AG04450 (cell line): ENCODE data around the gene C1QTNF1. TPM values are rescaled to one million over a fixed set of nuclear protein-coding genes. Genes with fewer than 3 reads are reported as not detected.
A peak's percentile ranks its signal among the peaks of the same experiment; 100 is the strongest.

Experiments used
- CTCF ChIA-PET: fragments of 300-600, 350-600 bp; formaldehyde crosslinking; extraction: SDS; loops from one replicate; lab custom pipeline; 2022; ENCODE audit warnings: antibody characterized with exemption, inconsistent platforms; lab: Charles Lee
- POLR2A ChIA-PET: fragments of 350-600 bp; formaldehyde crosslinking; extraction: SDS; loops from one replicate; lab custom pipeline; 2021; ENCODE audit warnings: antibody characterized with exemption, inconsistent platforms; lab: Yijun Ruan, JAX
- DNase-seq: peaks from one replicate; pipeline ENCODE4 v3.0.0-alpha.2; 2011; ENCODE audit warnings: low read depth, low spot score
- H3K27ac ChIP-seq: one replicate; pipeline ENCODE4 v1.5.1; 2012; ENCODE audit warnings: low read depth, low read length, control low read depth
- H3K27me3 ChIP-seq: one replicate; pipeline ENCODE4 v1.6.0; 2012; ENCODE audit warnings: low read length; ENCODE audit not compliant: control insufficient read depth, insufficient read depth
- H3K4me3 ChIP-seq: 2 replicates; pipeline ENCODE4 v1.5.1; 2011; ENCODE audit warnings: mild to moderate bottlenecking, low read depth, low read length, control low read depth
- H3K9me3 ChIP-seq: 2 replicates; pipeline ENCODE4 v1.5.1; 2012; ENCODE audit warnings: low read length; ENCODE audit not compliant: control insufficient read depth, insufficient read depth
- polyA plus RNA-seq: library from polyadenylated mRNA; depleted of rRNA; stranded (reverse); fragments of >200 nt; gene quantifications from 2 replicates; pipeline ENCODE4 v1.2.3, GENCODE V29; 2011
- TF ChIP-seq, protein P1 (sequence below): IDR thresholded peaks from 2 replicates; pipeline ENCODE4 v1.5.1; 2011; ENCODE audit warnings: low read depth, low read length, control low read depth, inconsistent platforms

The C1QTNF1 gene
- polyA plus RNA-seq, 1 experiment: 15.4 TPM

DNA sequence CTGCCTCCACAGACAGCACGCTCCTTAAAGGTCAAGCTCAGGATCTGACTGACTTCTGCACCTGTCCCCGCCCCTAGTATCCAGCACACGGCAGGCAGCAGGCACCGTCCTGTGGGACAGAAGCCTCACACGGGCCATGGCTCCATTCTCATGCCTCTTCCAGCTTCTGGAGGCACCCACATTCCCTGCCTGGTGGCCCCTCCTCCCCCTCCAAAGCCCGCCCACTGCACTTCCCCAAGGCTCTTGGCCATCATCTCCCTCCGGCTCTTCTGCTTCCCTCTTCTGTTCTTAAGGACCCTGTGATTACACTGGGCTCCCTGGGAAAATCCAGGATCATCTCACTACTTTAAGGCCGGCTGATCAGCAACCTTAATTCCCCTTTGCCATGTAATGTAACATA, 17.9 kb upstream of the C1QTNF1 start:
- H3K4me3 ChIP-seq: no peak overlapping the region
- TF ChIP-seq, protein P1, sequence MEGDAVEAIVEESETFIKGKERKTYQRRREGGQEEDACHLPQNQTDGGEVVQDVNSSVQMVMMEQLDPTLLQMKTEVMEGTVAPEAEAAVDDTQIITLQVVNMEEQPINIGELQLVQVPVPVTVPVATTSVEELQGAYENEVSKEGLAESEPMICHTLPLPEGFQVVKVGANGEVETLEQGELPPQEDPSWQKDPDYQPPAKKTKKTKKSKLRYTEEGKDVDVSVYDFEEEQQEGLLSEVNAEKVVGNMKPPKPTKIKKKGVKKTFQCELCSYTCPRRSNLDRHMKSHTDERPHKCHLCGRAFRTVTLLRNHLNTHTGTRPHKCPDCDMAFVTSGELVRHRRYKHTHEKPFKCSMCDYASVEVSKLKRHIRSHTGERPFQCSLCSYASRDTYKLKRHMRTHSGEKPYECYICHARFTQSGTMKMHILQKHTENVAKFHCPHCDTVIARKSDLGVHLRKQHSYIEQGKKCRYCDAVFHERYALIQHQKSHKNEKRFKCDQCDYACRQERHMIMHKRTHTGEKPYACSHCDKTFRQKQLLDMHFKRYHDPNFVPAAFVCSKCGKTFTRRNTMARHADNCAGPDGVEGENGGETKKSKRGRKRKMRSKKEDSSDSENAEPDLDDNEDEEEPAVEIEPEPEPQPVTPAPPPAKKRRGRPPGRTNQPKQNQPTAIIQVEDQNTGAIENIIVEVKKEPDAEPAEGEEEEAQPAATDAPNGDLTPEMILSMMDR: no peak
- no peak overlapping the region for H3K27ac ChIP-seq
- H3K9me3 ChIP-seq: no peaks in the 10 kb centered on the region
- ChIA-PET CTCF (no interaction called here), POLR2A (no interaction called here)
- no peak for DNase-seq
- no peaks in the 10 kb centered on the region for H3K27me3 ChIP-seq

DNA sequence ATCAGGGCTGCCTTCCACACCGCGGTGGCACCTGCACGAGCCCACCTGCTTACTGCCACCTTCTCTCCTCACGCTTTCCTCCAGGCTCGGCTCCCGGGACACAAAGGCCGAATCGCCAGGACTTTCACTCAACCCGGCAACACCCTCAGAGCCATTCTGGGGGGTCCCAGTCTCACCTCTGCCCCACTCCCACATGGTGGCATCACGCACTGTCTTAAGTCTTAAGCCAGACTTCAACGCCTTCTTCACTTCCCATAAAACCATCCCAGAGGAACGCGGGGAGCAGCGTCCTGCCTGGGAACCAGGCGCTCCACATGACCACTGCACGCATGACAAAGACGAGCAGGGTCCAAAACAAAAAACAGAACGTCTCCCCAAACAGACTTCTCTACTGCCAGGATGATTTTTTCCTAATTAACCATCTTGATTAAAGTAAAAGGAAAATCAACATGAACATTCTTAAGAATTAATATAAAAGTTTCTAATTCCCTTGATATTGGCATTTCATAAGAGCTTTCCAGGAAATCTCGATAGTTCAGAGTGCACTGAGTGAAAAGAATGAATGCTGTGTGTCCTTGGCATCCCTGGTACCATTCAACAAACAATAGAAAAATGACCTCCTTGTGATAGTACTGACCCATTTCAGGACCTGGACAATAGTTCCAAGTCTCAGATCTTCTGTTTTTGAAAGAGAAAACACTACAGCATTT, 17.0 kb upstream of the C1QTNF1 start:
- Histone ChIP-seq H3K4me3 (no peak overlapping the region), H3K27me3 (no peaks in the 10 kb centered on the region), H3K9me3 (no peaks in the 10 kb centered on the region), H3K27ac (no peak overlapping the region)
- ChIA-PET CTCF (no interaction called here), POLR2A (no interaction called here)
- DNase-seq: no peak
- TF ChIP-seq, protein P1: no peak

DNA sequence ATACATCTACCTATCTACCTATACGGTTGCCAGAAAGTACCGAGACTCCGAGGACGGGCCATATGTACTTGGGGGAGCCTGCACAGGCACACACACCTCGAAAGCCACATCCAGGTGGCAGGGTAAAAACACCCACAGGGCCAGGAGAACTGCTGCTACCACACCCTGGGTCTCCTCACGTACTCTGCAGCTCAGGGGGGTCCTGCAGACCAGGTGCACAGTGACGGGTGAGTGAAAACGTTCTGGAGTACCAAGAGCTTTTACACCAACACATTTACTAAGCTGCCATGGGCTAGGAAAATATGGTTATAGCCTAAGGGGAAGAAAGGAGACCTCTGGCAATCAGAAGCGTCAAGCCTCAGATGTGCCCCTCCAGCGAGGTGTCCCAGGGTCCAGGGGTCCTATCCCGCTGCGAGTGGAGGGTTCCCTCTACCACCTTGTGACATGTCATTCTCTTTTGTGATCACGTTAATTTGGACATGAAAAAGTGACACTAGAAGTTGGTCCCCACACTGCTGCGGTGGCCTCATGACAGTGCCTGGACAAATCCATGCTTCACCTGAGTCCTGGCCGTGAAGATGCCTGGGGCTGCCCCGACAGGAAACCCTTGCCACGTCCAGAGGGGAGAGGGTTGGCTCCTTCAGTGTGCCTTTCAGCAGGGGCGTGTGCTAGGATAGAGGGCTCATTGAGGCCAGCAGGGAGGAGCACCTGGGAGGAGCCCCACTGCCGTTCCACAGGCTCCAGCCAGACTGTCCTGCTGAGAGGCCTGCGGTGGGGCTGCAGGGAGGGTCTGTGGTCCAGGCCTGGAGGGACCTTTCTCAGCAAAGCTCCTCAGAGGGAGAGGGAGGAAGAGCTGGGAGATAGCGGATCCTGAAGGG, 16.2 kb upstream of the C1QTNF1 start:
- POLR2A ChIA-PET: no interaction called here
- TF ChIP-seq, protein P1: no peak
- Histone ChIP-seq H3K4me3 (peak overlapping the region; percentile 97), H3K9me3 (no peaks in the 10 kb centered on the region), H3K27ac (no peak overlapping the region), H3K27me3 (no peaks in the 10 kb centered on the region)
- CTCF ChIA-PET: interaction anchor here (1.0 kb wide), 1 partner anchor 142 kb away, joined by 3 read pairs; no protein-coding TSS in a partner anchor
- no peak for DNase-seq

DNA sequence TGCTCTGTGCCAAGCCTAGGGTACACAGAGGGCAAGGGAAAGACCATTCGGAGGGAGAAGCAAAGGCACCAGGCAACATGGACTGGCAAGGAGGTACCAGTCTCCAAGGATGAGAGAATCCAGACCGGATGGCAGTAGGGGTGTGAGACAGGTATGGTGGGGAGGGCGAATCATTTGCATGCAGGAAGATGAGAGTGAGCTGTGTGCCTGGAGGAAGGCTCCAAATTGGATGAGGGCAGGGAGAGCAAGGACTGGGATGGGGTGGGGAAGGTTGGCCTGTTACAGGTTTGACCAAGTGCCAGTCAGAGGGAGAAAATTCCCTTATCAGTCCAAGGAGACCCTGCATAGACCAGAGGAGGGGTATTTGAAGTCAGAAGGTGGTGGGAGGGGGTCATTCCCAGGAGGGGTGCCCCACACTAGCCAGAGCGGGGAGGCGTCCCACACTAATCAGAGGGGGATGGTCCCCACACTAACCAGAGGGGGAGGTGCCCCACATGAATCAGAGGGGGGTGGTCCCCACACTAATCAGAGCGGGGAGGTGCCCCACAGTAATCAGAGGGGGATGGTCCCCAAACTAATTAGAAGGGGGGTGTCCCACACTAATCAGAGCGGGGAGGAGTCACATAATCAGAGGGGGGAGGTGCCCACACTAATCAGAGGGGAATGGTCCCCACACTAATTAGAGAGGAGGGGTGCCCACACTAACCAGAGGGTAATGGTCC, 15.1 kb upstream of the C1QTNF1 start:
- no peaks in the 10 kb centered on the region for H3K27me3 ChIP-seq
- peak overlapping the region; percentile 31 for H3K27ac ChIP-seq
- ChIA-PET CTCF (interaction anchor here (0.6 to 1.0 kb wide), 3 partner anchors 16 to 143 kb away, joined by 3 to 4 read pairs (median 4); no protein-coding TSS in a partner anchor), POLR2A (interaction anchor here (0.6 kb wide), 2 partner anchors 9 to 1204 kb away, joined by 3 to 4 read pairs; no protein-coding TSS in a partner anchor)
- DNase-seq: no peak
- TF ChIP-seq, protein P1: no peak
- peak overlapping the region; percentile 97 for H3K4me3 ChIP-seq
- no peaks in the 10 kb centered on the region; the same call in 1 of the 2 replicates for H3K9me3 ChIP-seq
